ENCODE results near the gene CLEC4G.

DNA sequence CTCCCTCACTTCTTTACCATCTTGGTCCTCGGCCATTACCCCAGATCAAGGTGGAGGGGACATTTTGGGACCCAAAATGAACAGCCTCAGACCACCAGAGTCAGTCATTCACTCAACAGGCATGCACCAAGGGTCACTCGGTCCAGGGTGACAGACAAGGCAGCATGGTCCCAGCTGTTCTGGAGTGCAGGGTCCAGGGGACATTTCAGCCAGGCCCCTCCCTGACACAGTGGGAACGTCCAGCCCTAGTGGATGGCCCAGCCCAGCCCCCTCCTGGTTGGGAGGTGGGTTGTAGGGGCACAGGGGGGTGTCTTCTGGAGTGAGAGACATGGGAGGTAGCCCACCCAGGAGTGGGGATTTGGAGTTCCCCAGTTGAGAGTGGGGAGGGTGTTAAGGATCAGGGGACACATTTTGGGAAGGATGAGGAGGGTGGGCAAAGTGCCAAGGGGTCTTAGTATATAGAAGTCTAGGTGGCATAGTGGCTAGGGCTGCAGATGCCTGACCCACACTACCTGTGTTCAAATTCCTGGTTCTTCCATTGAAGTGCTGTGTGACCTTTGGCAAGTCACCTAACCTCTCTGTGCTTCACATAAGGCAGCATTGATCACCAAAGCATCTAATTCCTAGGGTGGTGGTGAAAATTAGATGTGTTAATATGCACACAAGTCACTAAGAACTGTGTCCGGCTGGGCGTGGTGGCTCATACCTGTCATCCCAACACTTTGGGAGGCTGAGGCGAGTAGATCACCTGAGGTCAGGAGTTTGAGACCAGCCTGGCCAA, 27.4 kb downstream of the CLEC4G start:
- TF ChIP-seq, protein P1, sequence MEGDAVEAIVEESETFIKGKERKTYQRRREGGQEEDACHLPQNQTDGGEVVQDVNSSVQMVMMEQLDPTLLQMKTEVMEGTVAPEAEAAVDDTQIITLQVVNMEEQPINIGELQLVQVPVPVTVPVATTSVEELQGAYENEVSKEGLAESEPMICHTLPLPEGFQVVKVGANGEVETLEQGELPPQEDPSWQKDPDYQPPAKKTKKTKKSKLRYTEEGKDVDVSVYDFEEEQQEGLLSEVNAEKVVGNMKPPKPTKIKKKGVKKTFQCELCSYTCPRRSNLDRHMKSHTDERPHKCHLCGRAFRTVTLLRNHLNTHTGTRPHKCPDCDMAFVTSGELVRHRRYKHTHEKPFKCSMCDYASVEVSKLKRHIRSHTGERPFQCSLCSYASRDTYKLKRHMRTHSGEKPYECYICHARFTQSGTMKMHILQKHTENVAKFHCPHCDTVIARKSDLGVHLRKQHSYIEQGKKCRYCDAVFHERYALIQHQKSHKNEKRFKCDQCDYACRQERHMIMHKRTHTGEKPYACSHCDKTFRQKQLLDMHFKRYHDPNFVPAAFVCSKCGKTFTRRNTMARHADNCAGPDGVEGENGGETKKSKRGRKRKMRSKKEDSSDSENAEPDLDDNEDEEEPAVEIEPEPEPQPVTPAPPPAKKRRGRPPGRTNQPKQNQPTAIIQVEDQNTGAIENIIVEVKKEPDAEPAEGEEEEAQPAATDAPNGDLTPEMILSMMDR (IDR thresholded peaks at IDR 0.05) = no peak
- TF ChIP-seq POLR2A (IDR thresholded peaks at IDR 0.05) = no peak
